Stimulated activated naive CD8-positive, alpha-beta T cell treated with anti-CD3 and anti-CD28 coated beads, Interleukin-15, Interleukin-2, amounts not matched to agents 100 ng/mL and 50 ng/mL, for 24 hours (primary cell): ENCODE results near the gene NUDT16L1.
"Not testable (repeated sequence)": the region's sequence is repeated elsewhere in the genome, so short reads cannot be mapped to it uniquely, and the experiment has no call there.

Source experiments
- H3K27ac Mint-ChIP-seq: one replicate; pipeline ENCODE4 v1.8.0; 2021; ENCODE audit warnings: mild to moderate bottlenecking, mixed read lengths
- H3K27me3 Mint-ChIP-seq: one replicate; pipeline ENCODE4 v1.8.0; 2021; ENCODE audit warnings: mixed read lengths
- H3K36me3 Mint-ChIP-seq: one replicate; pipeline ENCODE4 v1.8.0; 2021; ENCODE audit warnings: low read depth, mixed read lengths
- H3K4me1 Mint-ChIP-seq: one replicate; pipeline ENCODE4 v1.8.0; 2021; ENCODE audit warnings: low read depth, mixed read lengths
- H3K4me3 Mint-ChIP-seq: one replicate; pipeline ENCODE4 v1.8.0; 2021; ENCODE audit warnings: mild to moderate bottlenecking, mixed read lengths
- H3K9me3 Mint-ChIP-seq: one replicate; pipeline ENCODE4 v1.8.0; 2021; ENCODE audit warnings: mixed read lengths

The NUDT16L1 gene

GRCh38 chr16:4733211-4733742, 39.9 kb downstream of the NUDT16L1 start:
- Mint-ChIP-seq H3K36me3 (peaks cover 13% of the 10 kb centered on the region), H3K9me3 (no peaks in the 10 kb centered on the region), H3K4me1 (peaks cover 18% of the 10 kb centered on the region), H3K27me3 (no peaks in the 10 kb centered on the region), H3K4me3 (peak overlapping the region; percentile 89), H3K27ac (peak overlapping the region; percentile 55)

GRCh38 chr16:4733747-4734062, 40.3 kb downstream of the NUDT16L1 start:
- Mint-ChIP-seq H3K27me3 (no peaks in the 10 kb centered on the region), H3K4me3 (peak overlapping the region; percentile 89), H3K36me3 (peaks cover 10% of the 10 kb centered on the region), H3K9me3 (no peaks in the 10 kb centered on the region), H3K4me1 (peaks cover 18% of the 10 kb centered on the region), H3K27ac (peak overlapping the region; percentile 55)

- Mint-ChIP-seq H3K9me3 (no peaks in the 10 kb centered on the region), H3K27ac (peak within 1 kb of the TSS; percentile 88), H3K4me3 (peak within 1 kb of the TSS; percentile 89), H3K4me1 (peaks cover 18% of the 10 kb centered on the region), H3K27me3 (no peaks in the 10 kb centered on the region), H3K36me3 (peaks cover 5% of the 10 kb centered on the region)
These were observed 40.8 kb downstream of the NUDT16L1 start, which contains the start of the genes ANKS3 and DNAAF8 for GRCh38 chr16:4734063-4734729. ANKS3 (minus strand) TSS chr16:4734271; CDS start chr16:4730149, 4,122 bp downstream. DNAAF8 (plus strand) TSS chr16:4734537; CDS start chr16:4736515, 1,978 bp downstream.

- Mint-ChIP-seq H3K9me3 (no peaks in the 10 kb centered on the region), H3K4me3 (peak overlapping the region; percentile 89), H3K27ac (peak overlapping the region; percentile 88), H3K27me3 (no peaks in the 10 kb centered on the region), H3K4me1 (peaks cover 18% of the 10 kb centered on the region), H3K36me3 (peaks cover 5% of the 10 kb centered on the region)
These were observed 41.6 kb downstream of the NUDT16L1 start for GRCh38 chr16:4734730-4735535.

GRCh38 chr16:4736546-4736945, 43.2 kb downstream of the NUDT16L1 start:
- no peaks in the 10 kb centered on the region for H3K27me3 Mint-ChIP-seq
- peak overlapping the region; percentile 50 for H3K27ac Mint-ChIP-seq
- H3K4me1 Mint-ChIP-seq, result peaks cover 18% of the 10 kb centered on the region
- no peaks in the 10 kb centered on the region for H3K36me3 Mint-ChIP-seq
- H3K9me3 Mint-ChIP-seq, result no peaks in the 10 kb centered on the region
- no peak overlapping the region for H3K4me3 Mint-ChIP-seq

GRCh38 chr16:4737545-4737944, 44.2 kb downstream of the NUDT16L1 start:
- H3K9me3 Mint-ChIP-seq, result no peaks in the 10 kb centered on the region
- no peak overlapping the region for H3K27ac Mint-ChIP-seq
- peaks cover 19% of the 10 kb centered on the region for H3K4me1 Mint-ChIP-seq
- H3K36me3 Mint-ChIP-seq, result no peaks in the 10 kb centered on the region
- H3K27me3 Mint-ChIP-seq, result no peaks in the 10 kb centered on the region
- H3K4me3 Mint-ChIP-seq, result no peak overlapping the region

GRCh38 chr16:4738370-4738769, 45.0 kb downstream of the NUDT16L1 start:
- not testable (repeated sequence) for H3K4me3 Mint-ChIP-seq, H3K27ac Mint-ChIP-seq

GRCh38 chr16:4743226-4743878, 50.0 kb downstream of the NUDT16L1 start:
- Mint-ChIP-seq H3K4me3 (peak overlapping the region; percentile 32), H3K27ac (no peak overlapping the region), H3K36me3 (no peaks in the 10 kb centered on the region), H3K27me3 (no peaks in the 10 kb centered on the region), H3K9me3 (no peaks in the 10 kb centered on the region), H3K4me1 (peaks cover 22% of the 10 kb centered on the region)

More at GRCh38 chr16:4738370-4738769, 45.0 kb downstream of the NUDT16L1 start:
- H3K9me3 Mint-ChIP-seq, H3K36me3 Mint-ChIP-seq, H3K27me3 Mint-ChIP-seq: not testable (repeated sequence)
- H3K4me1 Mint-ChIP-seq, result peaks cover 18% of the 10 kb centered on the region

- H3K27me3 Mint-ChIP-seq, result no peaks in the 10 kb centered on the region
- H3K27ac Mint-ChIP-seq, result no peak overlapping the region
- H3K4me3 Mint-ChIP-seq, result no peak overlapping the region
- H3K9me3 Mint-ChIP-seq, result no peaks in the 10 kb centered on the region
- peaks cover 26% of the 10 kb centered on the region for H3K4me1 Mint-ChIP-seq
- no peaks in the 10 kb centered on the region for H3K36me3 Mint-ChIP-seq
These were observed 51.4 kb downstream of the NUDT16L1 start for GRCh38 chr16:4744555-4745273.

- H3K9me3 Mint-ChIP-seq, result no peaks in the 10 kb centered on the region
- H3K27me3 Mint-ChIP-seq, result no peaks in the 10 kb centered on the region
- H3K27ac Mint-ChIP-seq, result no peak overlapping the region
- H3K4me3 Mint-ChIP-seq, result no peak overlapping the region
- peaks cover 26% of the 10 kb centered on the region for H3K4me1 Mint-ChIP-seq
- no peaks in the 10 kb centered on the region for H3K36me3 Mint-ChIP-seq
These were observed 51.9 kb downstream of the NUDT16L1 start for GRCh38 chr16:4745274-4745569.
